ENCODE measurements around the gene MRPL20. TPM values are rescaled to one million over a fixed set of nuclear protein-coding genes. Genes with fewer than 3 reads are reported as not detected.

Gene MRPL20
- total and polyA plus RNA-seq, 9 of the 15 experiments (the other 6 are each of a cell fraction or from before 2014, with no cell fraction given), result 180 to 671 (median 229) TPM

DNA sequence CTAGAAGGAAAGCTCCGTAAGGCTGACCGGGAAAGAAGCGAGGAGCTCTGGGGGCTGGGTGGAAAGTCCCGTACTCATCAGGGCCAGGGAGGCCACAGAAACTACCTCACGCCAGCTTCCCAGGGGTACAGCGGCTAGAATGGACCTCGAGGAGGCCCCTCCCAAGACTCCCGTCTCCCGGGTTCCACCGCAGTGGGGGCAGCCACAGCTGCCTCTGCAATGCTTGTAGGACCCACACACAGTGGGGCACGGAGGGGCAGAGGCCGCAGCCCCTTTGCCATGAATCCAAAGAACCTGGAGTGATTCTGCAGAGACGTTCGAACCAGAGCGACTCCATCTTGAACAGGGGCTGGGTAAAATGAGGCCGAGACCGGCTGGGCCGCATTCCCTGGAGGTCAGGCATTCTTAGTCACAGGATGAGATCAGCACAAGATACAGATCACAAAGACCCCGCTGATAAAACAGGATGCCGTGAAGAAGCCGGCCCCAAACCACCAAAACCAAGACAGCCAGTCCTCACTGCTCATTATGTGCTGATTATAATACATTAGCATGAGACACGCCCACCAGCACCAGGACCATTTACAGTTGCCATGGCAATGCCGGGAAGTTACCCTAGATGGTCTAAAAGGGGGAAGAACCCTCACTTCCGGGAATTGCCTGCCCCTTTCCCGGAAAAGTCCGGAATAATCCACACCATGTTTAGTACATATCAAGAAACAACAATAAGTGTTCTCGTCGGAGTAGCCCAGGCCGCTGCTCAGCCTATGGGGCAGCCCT lies 15.6 kb upstream of the MRPL20 start (continued):
- no peak for TF ChIP-seq ZNF77 (CRISPR knock-in tag; IDR thresholded peaks at IDR 0.05)
- TF ChIP-seq GABPB1 (CRISPR knock-in tag; IDR thresholded peaks at IDR 0.05), result no peak
- no peak for TF ChIP-seq PHB2 (IDR thresholded peaks at IDR 0.05; ENCODE audit: low read depth)
- TF ChIP-seq, protein P1, sequence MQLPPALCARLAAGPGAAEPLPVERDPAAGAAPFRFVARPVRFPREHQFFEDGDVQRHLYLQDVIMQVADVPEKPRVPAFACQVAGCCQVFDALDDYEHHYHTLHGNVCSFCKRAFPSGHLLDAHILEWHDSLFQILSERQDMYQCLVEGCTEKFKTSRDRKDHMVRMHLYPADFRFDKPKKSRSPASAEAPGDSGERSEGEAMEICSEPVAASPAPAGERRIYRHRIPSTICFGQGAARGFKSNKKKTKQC (CRISPR knock-in tag; IDR thresholded peaks at IDR 0.05), result no peak
- TF ChIP-seq, protein P2, sequence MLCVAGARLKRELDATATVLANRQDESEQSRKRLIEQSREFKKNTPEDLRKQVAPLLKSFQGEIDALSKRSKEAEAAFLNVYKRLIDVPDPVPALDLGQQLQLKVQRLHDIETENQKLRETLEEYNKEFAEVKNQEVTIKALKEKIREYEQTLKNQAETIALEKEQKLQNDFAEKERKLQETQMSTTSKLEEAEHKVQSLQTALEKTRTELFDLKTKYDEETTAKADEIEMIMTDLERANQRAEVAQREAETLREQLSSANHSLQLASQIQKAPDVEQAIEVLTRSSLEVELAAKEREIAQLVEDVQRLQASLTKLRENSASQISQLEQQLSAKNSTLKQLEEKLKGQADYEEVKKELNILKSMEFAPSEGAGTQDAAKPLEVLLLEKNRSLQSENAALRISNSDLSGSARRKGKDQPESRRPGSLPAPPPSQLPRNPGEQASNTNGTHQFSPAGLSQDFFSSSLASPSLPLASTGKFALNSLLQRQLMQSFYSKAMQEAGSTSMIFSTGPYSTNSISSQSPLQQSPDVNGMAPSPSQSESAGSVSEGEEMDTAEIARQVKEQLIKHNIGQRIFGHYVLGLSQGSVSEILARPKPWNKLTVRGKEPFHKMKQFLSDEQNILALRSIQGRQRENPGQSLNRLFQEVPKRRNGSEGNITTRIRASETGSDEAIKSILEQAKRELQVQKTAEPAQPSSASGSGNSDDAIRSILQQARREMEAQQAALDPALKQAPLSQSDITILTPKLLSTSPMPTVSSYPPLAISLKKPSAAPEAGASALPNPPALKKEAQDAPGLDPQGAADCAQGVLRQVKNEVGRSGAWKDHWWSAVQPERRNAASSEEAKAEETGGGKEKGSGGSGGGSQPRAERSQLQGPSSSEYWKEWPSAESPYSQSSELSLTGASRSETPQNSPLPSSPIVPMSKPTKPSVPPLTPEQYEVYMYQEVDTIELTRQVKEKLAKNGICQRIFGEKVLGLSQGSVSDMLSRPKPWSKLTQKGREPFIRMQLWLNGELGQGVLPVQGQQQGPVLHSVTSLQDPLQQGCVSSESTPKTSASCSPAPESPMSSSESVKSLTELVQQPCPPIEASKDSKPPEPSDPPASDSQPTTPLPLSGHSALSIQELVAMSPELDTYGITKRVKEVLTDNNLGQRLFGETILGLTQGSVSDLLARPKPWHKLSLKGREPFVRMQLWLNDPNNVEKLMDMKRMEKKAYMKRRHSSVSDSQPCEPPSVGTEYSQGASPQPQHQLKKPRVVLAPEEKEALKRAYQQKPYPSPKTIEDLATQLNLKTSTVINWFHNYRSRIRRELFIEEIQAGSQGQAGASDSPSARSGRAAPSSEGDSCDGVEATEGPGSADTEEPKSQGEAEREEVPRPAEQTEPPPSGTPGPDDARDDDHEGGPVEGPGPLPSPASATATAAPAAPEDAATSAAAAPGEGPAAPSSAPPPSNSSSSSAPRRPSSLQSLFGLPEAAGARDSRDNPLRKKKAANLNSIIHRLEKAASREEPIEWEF (CRISPR knock-in tag; IDR thresholded peaks at IDR 0.05), result no peak
- TF ChIP-seq SMARCB1 (IDR thresholded peaks at IDR 0.05; ENCODE audit: insufficient read length, low read depth), result no peak
- TF ChIP-seq, protein P3, sequence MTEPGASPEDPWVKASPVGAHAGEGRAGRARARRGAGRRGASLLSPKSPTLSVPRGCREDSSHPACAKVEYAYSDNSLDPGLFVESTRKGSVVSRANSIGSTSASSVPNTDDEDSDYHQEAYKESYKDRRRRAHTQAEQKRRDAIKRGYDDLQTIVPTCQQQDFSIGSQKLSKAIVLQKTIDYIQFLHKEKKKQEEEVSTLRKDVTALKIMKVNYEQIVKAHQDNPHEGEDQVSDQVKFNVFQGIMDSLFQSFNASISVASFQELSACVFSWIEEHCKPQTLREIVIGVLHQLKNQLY (CRISPR knock-in tag; conservative IDR thresholded peaks at IDR 0.05), result no peak
- TF ChIP-seq KDM4B (IDR thresholded peaks at IDR 0.05; ENCODE audit: borderline replicate concordance in 2 of 2, low read depth in 1 of 2), result no peak
- TF ChIP-seq KLF16 (IDR thresholded peaks at IDR 0.05), result no peak
- TF ChIP-seq, protein P4, sequence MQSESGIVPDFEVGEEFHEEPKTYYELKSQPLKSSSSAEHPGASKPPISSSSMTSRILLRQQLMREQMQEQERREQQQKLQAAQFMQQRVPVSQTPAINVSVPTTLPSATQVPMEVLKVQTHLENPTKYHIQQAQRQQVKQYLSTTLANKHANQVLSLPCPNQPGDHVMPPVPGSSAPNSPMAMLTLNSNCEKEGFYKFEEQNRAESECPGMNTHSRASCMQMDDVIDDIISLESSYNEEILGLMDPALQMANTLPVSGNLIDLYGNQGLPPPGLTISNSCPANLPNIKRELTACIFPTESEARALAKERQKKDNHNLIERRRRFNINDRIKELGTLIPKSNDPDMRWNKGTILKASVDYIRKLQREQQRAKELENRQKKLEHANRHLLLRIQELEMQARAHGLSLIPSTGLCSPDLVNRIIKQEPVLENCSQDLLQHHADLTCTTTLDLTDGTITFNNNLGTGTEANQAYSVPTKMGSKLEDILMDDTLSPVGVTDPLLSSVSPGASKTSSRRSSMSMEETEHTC (IDR thresholded peaks at IDR 0.05), result no peak
- TF ChIP-seq NCOA4 (IDR thresholded peaks at IDR 0.05; ENCODE audit: partially characterized antibody), result no peak
- no peak for TF ChIP-seq SUPT5H (IDR thresholded peaks at IDR 0.05)
- no peak for TF ChIP-seq SLC30A9 (CRISPR knock-in tag; IDR thresholded peaks at IDR 0.05)
- TF ChIP-seq EP400 (IDR thresholded peaks at IDR 0.05), result no peak
- no peak for TF ChIP-seq U2AF2 (optimal IDR thresholded peaks at IDR 0.05; ENCODE audit: low read depth, low read length)
- no peak for TF ChIP-seq ZFP36 (IDR thresholded peaks at IDR 0.05; ENCODE audit: low read depth, low read length, partially characterized antibody)
- no peak for TF ChIP-seq MECOM (CRISPR knock-in tag; IDR thresholded peaks at IDR 0.05)
- no peak for TF ChIP-seq MYNN (IDR thresholded peaks at IDR 0.05)
- no peak for TF ChIP-seq MYNN (CRISPR knock-in tag; IDR thresholded peaks at IDR 0.05)
- TF ChIP-seq MCM7 (IDR thresholded peaks at IDR 0.05), result no peak
- TF ChIP-seq CBX3 (IDR thresholded peaks at IDR 0.05; ENCODE audit: borderline replicate concordance in 1 of 2, low read length in 2 of 2), result no peak
- no peak for TF ChIP-seq SRSF9 (IDR thresholded peaks at IDR 0.05; ENCODE audit: borderline replicate concordance, low read depth, low read length)
- no peak for TF ChIP-seq MCM3 (IDR thresholded peaks at IDR 0.05)
